Measurements from ENCODE around the gene FGL2.
"Not testable (repeated sequence)": the region's sequence is repeated elsewhere in the genome, so short reads cannot be mapped to it uniquely, and the experiment has no call there.

FGL2 gene

GRCh38 chr7:77184990-77185389 lies 14.6 kb downstream of the FGL2 start:
- H3K27ac ChIP-seq = no peak overlapping the region
- no peak for TF ChIP-seq CTCF (conservative IDR thresholded peaks at IDR 0.05)

DNA sequence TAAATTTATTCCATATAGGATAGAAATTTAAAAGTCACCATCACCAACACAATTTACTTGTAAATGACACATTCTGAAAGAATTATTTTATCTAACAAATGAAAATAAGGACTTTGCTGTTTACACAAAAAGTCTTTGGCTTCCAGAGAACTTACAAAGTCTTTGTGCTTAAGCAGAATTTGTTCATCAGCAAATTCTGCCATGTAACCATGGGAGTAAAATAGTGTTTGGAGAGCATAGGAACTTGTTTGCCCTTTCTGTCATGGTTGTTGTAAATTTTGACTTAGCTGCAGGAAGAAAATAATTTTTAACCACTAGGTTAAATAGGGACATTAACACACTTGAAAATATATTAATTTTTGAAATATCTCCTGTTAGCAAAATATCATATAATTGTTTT lies 15.2 kb downstream of the FGL2 start:
- no peak overlapping the region for H3K27ac ChIP-seq
- TF ChIP-seq CTCF (conservative IDR thresholded peaks at IDR 0.05) = no peak

DNA sequence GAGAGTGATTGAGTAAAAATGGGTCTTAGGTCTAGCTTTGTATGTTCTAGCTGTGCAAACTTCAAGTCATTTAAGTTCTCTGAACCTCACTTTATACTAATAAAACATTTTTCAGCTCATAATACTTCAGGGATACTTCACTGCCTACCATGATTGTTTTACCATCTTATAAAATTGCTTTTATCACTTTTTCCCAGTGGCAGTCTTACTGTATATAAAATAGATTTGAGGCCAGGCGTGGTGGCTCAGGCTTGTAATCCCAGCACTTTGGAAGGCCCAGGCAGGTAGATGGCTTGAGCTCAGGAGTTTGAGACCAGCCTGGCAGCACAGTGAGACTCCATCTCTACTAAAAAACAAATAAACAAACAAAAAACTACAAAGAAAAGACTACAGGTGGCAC lies 17.4 kb downstream of the FGL2 start:
- TF ChIP-seq CTCF (conservative IDR thresholded peaks at IDR 0.05) = no peak
- no peak overlapping the region for H3K27ac ChIP-seq

- TF ChIP-seq CTCF (conservative IDR thresholded peaks at IDR 0.05) = no peak
- H3K27ac ChIP-seq = no peak overlapping the region
These were observed 17.9 kb downstream of the FGL2 start for GRCh38 chr7:77181734-77182133.

DNA sequence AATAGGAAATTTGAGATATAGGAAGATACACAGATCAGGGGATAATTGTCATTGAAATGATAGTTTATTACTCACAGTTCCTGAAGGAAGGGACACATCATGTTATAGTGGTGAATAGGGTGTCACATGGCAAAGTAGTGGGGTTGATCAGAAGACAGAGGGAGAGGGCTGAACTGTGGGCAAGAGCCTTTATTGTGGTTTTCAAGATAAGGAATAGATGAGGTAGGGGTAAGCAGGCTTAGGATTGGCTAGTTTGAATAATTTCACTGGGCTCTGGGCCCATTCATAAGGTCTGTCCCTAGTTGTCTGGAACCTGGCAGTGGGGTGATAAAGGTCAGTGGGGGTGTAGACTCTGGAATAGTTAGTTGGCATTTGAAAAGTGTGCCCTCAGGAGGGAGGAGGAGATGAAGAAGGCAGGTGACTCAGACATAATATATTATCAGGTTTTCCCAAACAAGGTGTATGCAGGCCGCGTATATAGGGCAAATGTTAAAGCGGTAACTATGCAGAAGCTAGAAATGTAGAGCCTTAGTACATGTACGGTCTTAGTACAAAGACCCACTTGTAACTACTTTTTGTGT lies 18.5 kb downstream of the FGL2 start:
- no peak for TF ChIP-seq CTCF (conservative IDR thresholded peaks at IDR 0.05)
- no peak overlapping the region for H3K27ac ChIP-seq

DNA sequence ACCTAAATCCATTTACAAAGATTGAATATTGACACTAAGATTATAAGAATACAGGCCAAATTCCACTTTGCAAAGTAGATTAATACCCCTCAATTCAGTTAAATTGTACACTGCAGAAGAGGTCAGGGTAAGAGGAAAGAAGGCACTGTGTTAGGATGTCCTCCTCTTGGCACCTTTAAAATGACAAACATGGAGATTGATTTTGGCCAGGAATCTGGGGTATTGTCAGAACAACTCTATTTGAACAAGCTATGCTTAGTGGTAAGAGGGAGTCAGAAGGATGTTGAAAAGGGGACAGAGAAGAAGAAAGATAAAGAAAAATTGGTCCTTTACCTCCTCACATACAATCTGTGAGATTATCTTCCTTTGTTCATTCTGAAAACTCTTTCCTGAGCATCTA lies 21.6 kb downstream of the FGL2 start:
- H3K27ac ChIP-seq = not testable (repeated sequence)

DNA sequence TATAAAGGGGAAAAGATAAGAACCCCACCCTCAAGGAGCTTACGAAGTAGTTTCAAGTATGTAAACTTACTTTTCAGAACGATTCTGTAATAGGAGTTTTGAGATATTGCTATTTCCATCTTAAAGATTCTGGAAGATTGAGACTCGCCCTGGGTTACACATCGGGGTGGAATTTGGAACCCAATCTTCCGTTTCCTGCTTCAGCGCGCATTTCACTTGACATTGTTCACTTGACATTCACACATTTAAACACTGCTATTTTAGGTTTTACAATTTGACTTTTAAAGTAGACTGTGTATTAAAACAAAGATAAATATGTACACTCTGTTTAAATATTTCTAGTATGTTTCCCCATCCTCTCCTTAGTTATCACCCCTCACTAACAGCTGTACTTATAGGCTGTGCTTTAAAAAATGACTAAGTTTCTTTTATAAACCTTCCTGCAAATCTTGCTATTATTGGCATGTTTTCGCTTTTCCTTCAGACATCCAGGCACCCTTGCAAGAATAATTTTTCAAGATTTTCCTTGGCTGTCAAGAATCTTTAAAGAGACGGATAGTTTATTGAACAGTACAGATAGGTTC lies 22.2 kb downstream of the FGL2 start:
- H3K27ac ChIP-seq = not testable (repeated sequence)

DNA sequence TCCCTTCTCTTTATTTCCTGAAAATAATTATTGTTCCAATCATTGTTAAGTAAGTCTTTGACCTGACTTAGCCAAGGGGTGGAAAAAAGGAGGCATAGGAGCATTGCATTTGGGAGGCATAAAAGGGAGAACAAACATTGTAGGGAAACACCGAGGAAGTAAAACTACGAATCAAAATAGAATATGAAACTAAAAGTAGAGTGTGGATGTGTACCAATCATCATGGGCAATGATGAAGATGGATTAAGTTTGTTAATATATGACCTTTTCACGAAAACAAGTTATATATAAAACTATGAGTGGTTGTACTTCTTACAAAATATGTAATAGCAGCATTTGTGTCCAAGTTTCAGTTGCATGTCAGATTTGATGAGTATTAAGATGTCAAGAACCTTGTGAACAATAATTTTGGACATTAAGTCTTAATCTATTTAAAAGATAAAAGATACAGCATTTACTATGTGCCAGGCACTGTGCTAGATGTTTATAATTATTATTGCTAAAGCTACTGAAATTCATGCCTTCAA lies 24.3 kb downstream of the FGL2 start:
- not testable (repeated sequence) for H3K27ac ChIP-seq

GRCh38 chr7:77174418-77174817 lies 25.2 kb downstream of the FGL2 start:
- H3K27ac ChIP-seq = not testable (repeated sequence)

- H3K27ac ChIP-seq = not testable (repeated sequence)
These were observed 27.0 kb downstream of the FGL2 start for GRCh38 chr7:77172437-77173172.

DNA sequence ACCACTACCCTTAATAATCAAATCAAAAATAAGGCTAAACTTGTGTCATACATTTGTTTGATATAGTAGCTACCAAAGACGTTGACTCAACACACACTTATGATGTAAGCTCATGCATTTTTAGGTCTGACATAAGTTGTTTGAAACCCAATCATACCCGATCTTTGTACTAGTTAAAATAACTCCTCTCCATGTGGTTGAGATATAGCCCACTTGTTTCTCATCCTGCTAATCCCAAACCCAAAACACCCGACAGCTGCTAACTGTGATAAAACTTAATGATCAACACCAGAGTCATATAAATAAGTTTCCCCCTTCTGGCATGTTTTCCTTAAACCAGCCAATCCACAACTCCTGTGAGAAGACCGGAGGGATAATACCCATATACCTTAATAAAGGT lies 28.5 kb downstream of the FGL2 start:
- H3K27ac ChIP-seq = not testable (repeated sequence)
